Measurements from ENCODE around the gene MDM2.

Gene MDM2

DNA sequence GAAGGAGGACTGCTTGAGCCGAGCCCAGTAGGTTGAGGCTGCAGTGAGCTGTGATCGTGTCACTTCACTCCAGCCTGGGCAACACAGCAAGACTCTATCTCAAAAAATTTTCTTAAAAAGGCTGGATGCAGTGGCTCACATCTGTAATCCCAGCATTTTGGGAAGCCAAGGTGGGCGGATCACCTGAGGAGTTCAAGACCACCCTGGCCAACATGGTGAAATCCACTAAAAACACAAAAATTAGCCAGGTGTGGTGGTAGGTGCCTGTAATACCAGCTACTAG is 17.1 kb upstream of the MDM2 start:
- no peak for DNase-seq (ENCODE audit: low read depth)
- no peak overlapping the region for H3K4me3 ChIP-seq (ENCODE audit: low read length)
- no peak for TF ChIP-seq CTCF (conservative IDR thresholded peaks at IDR 0.05; ENCODE audit: low read depth, low read length)

DNA sequence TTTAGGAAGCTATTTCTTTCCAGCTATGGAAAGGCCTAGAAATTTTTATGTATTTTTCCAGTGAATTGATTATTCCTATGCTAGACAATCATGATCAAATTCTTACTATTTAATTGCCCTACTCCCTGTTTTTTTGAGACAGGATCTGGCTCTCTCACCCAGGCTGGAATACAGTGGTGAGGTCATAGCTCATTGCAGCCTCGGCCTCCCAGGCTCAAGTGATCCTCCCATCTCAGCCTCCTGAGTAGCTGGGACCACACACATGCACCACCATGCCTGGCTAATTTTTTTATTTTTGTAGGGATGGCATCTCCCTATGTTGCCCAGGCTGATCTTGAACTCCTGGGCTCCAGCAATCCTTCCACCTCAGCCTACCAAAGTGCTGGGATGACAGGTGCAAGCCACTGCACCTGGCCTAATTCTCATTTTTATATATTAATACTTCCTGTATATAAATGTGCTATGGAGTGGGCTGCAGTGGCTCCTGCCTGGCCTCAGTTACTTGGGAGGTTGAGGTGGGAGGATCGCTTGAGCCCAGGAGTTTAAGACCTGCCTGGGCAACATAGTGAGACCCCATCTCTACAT is 16.0 kb upstream of the MDM2 start:
- DNase-seq (ENCODE audit: low read depth) = no peak
- H3K4me3 ChIP-seq (ENCODE audit: low read length) = no peak overlapping the region
- TF ChIP-seq CTCF (conservative IDR thresholded peaks at IDR 0.05; ENCODE audit: low read depth, low read length) = no peak

DNA sequence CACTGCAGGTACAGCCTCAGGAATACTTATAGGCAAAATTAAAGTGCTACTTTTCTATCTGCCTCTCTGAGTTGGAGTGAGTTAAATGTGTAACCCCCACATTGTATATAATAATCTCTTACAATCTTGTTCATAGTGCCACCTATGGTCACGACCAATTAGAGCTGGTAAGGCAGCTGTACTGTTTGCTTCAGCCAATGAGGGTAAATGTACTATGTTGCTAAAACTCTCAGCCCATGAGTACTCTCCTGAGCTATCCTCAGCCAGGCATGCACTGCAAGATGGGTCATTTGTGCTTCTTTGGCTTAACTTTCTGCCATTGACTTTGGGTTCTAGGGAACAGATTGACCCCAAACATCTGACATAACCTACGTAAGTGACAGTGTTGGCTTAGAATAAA is 15.0 kb upstream of the MDM2 start:
- no peak for TF ChIP-seq CTCF (conservative IDR thresholded peaks at IDR 0.05; ENCODE audit: low read depth, low read length)
- no peak overlapping the region for H3K4me3 ChIP-seq (ENCODE audit: low read length)
- DNase-seq (ENCODE audit: low read depth) = no peak

DNA sequence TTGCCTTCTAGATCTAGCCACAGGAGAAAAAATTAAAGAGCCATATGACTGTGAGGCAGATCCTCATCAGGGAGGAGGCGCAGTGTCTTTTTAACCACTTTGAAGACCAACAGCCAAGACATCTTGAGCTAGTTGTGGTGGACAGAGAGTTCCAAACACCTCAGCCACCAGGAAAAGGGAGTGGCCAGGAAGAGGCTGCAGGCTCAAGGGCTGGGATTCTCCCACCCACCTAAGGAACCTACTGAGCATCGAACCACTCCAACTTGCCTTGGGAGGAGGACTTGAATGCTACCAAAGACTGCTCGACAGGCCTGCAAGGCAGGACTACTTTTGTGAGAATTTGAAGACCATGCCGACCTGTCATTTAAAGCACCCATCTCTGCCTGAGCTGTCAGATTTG is 14.5 kb upstream of the MDM2 start:
- H3K4me3 ChIP-seq (ENCODE audit: low read length) = no peak overlapping the region
- no peak for TF ChIP-seq CTCF (conservative IDR thresholded peaks at IDR 0.05; ENCODE audit: low read depth, low read length)
- DNase-seq (ENCODE audit: low read depth) = no peak

DNA sequence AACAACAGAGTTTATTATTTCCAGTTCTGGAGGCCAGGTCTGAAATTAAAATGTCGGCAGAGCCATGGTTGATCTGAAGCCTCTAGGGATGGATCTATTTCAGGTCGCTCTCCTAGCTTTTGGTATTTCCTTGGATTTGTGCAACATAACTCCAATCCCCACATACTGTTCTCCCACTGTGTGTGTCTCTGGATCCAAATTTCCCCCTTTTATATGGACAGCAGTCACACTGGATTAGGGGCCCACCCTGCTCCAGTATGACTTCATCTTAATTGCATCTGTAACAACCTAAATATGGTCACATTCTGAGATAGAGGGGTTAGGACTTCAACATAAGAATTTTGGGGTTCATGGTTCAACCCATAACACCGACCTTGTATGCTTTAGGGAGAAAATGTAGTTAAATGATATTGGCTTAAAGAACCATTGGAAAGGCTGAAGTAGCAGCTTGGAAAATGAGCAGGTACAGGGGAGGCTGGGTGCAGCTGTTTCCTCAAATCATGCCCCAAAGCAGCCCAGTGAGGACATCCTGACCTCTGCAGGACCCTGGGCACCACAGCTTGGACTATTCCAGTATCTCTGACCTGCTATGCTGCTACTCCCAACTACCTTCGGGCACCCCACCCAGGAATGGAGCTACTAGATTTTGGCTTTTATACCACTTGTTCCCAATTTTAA is 13.9 kb upstream of the MDM2 start:
- TF ChIP-seq CTCF (conservative IDR thresholded peaks at IDR 0.05; ENCODE audit: low read depth, low read length) = no peak
- no peak overlapping the region for H3K4me3 ChIP-seq (ENCODE audit: low read length)
- DNase-seq (ENCODE audit: low read depth) = no peak

DNA sequence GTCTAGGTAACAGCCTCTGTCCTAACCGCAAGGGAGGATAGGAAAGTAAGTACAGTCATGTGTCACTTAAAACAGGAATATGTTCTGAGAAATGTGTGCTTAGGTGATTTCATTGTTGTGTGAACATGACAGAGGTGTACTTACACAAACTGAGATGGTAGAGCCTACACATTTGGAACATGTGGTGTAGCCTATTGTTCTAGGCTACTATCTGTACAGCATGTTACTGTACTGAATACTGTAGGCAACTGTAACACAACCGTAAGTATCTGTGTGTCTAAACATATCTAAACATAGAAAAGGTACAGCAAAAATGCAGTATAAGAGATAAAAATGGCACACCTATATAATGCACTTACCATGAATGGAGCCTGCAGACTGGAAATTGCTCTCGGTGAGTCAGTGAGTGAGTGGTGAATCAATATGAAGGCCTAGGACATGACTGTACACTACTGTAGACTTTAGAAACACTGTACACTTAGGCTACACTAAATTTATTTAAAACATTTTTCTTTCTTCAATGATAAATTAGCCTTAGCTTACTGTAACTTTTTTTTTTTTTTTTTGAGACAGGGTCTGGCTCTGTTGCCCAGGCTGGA is 13.2 kb upstream of the MDM2 start:
- DNase-seq (ENCODE audit: low read depth) = no peak
- no peak overlapping the region for H3K4me3 ChIP-seq (ENCODE audit: low read length)
- no peak for TF ChIP-seq CTCF (conservative IDR thresholded peaks at IDR 0.05; ENCODE audit: low read depth, low read length)

GRCh38 chr12:68796399-68796798 is 11.6 kb upstream of the MDM2 start:
- TF ChIP-seq CTCF (conservative IDR thresholded peaks at IDR 0.05; ENCODE audit: low read depth, low read length) = no peak
- no peak for DNase-seq (ENCODE audit: low read depth)
- H3K4me3 ChIP-seq (ENCODE audit: low read length) = no peak overlapping the region
